Ovary (tissue), 9 donors: ENCODE data around the gene MYO9B. TPM values are rescaled to one million over a fixed set of nuclear protein-coding genes. Genes with fewer than 3 reads are reported as not detected.

ENCODE experiments used
- DNase-seq, 5 donors: peaks; one replicate each; pipeline ENCODE4 v3.0.0-alpha.2; 2019 to 2020
- H3K27ac ChIP-seq, 2 donors: fragments of 200-600 bp; one replicate each; pipeline versions ENCODE4 v1.5.1 to v1.8.0; 2019 to 2022
- H3K27me3 ChIP-seq: fragments of 200-600 bp; one replicate; pipeline ENCODE4 v1.8.0; 2022
- H3K36me3 ChIP-seq: fragments of 200-600 bp; sonication (generic); one replicate; pipeline ENCODE4 v1.5.1; 2019
- H3K4me1 ChIP-seq: one replicate; pipeline ENCODE4 v1.8.1; 2013; ENCODE audit warnings: mild to moderate bottlenecking, moderate library complexity; ENCODE audit not compliant: insufficient read depth
- H3K4me3 ChIP-seq: fragments of 200-600 bp; sonication (generic); one replicate; pipeline ENCODE4 v1.5.1; 2017
- H3K9me3 ChIP-seq, 2 donors: fragments of 200-600 bp in 1 of 2; sonication (generic) in 1 of 2; one replicate each; pipeline versions ENCODE4 v1.5.1 to v1.8.1; 2013 to 2019; ENCODE audit warnings: mild to moderate bottlenecking in 1 of 2, moderate library complexity in 1 of 2
- CTCF ChIP-seq, 3 donors: fragments of 450-650 bp in 2 of 3; fragments of 200-600 bp in 1 of 3; IDR thresholded peaks; one replicate each; pipeline versions ENCODE4 v1.5.1 to v1.8.0; 2016 to 2022; ENCODE audit warnings: antibody characterized with exemption in 3 of 3, mild to moderate bottlenecking in 1 of 3
- EP300 ChIP-seq: sonication (generic); formaldehyde crosslinking; IDR thresholded peaks from one replicate; pipeline ENCODE4 v1.6.1; 2017; ENCODE audit warnings: antibody characterized with exemption
- POLR2A ChIP-seq: fragments of 450-650 bp; IDR thresholded peaks from one replicate; pipeline ENCODE4 v1.6.1; 2017; ENCODE audit warnings: antibody characterized with exemption, mild to moderate bottlenecking, moderate library complexity
- WGBS, 3 donors: extraction: QIAGEN DNeasy Blood & Tissue Kit in 1 of 3; methylation state at CpG; one replicate each; pipeline versions ENCODE4 v1.1.5 to v1.1.7; 2013 to 2017; 5-methylcytosine and 5-hydroxymethylcytosine counted together
- intact Hi-C, 4 donors: fragments of 100-400 bp; cut with DNase I; formaldehyde crosslinking; loops; one replicate each; pipeline versions ENCODE4 v1.11.0 to v1.15.1; 2022 to 2023
- polyA plus RNA-seq, 2 donors: library from polyadenylated mRNA; stranded (reverse); fragments of 200-250 nt in 1 of 2; fragments of 350-450 nt in 1 of 2; fragmentation: Illumina TruSeq in 1 of 2; extraction: RNeasy Lipid Tissue Mini Kit (QIAGEN cat#74804) in 1 of 2; gene quantifications; one replicate each; pipeline ENCODE4 v1.2.3, GENCODE V29; 2013 to 2014
- total RNA-seq, 7 donors: library from RNA; depleted of rRNA in 2 of 7; stranded (reverse); fragments of >200 nt in 2 of 7; fragmentation: NEBNext Ultra II Directional in 3 of 7; extraction: Animal tissue kit (Norgen Biotek cat#: 25700) in 3 of 7; gene quantifications; one replicate each; pipeline versions ENCODE4 v1.1.0 to v1.2.4, GENCODE V29; 2016 to 2023
- donor health status: DM: no; HTN: no; CAD: no; lungs with moderate emphysema.
- donor health status: DM: no; HTN: no; CAD: no.
- donor health status: Bipolar disorder and iron deficiency.
- donor health status: DM: yes; HTN: yes; CAD: no.
- donor health status: DM: no; HTN: no; CAD: no.
- donor health status: DM: yes; HTN: yes; CAD: no.

MYO9B gene
- total and polyA plus RNA-seq, 9 donors = 17.9 to 56.3 (median 34.1) TPM

- no peaks in the 10 kb centered on the region for H3K36me3 ChIP-seq
- H3K4me3 ChIP-seq = no peak overlapping the region
- no peak for DNase-seq
- no peak overlapping the region for H3K27ac ChIP-seq
- no peak for TF ChIP-seq CTCF (IDR thresholded peaks at IDR 0.05)
- no peak for TF ChIP-seq EP300
- TF ChIP-seq POLR2A = no peak
- H3K27me3 ChIP-seq = no peaks in the 10 kb centered on the region
- intact Hi-C loops = loop anchor here in 2 of 4 donors (10.0 kb wide), 2 partner anchors 64 to 214 kb away; partner anchors contain the start of gene ANKLE1 (in 2 of the 2)
- no peaks in the 10 kb centered on the region for H3K9me3 ChIP-seq
- peaks cover 7% of the 10 kb centered on the region for H3K4me1 ChIP-seq
- 91 to 92% (median 92%) methylated on average over 7 of the region's 7 CpGs for WGBS, 3 donors
Observed at GRCh38 chr19:17070912-17071311, 4.7 kb upstream of the MYO9B start.

- H3K27ac ChIP-seq = no peak overlapping the region
- no peaks in the 10 kb centered on the region for H3K36me3 ChIP-seq
- H3K4me1 ChIP-seq = peaks cover 9% of the 10 kb centered on the region
- WGBS, 3 donors = 38 to 47% (median 38%) methylated on average over 18 of the region's 18 CpGs
- no peaks in the 10 kb centered on the region for H3K9me3 ChIP-seq
- H3K27me3 ChIP-seq = no peaks in the 10 kb centered on the region
- no peak for DNase-seq
- H3K4me3 ChIP-seq = peak overlapping the region; percentile 57
- TF ChIP-seq EP300 (no peak), CTCF (IDR thresholded peaks at IDR 0.05) (no peak), POLR2A (no peak)
- intact Hi-C loops = loop anchor here in 2 of 4 donors (10.0 kb wide), 2 partner anchors 61 to 211 kb away; partner anchors contain the start of gene ANKLE1 (in 2 of the 2)
Observed at GRCh38 chr19:17073869-17074633, 1.5 kb upstream of the MYO9B start.

GRCh38 chr19:17074634-17075034, 943 bp upstream of the MYO9B start:
- no peaks in the 10 kb centered on the region for H3K36me3 ChIP-seq
- no peak for DNase-seq
- WGBS, 3 donors = 8 to 13% (median 10%) methylated on average over 11 of the region's 11 CpGs
- intact Hi-C loops = loop anchor here in 2 of 4 donors (10.0 kb wide), 2 partner anchors 60 to 210 kb away; partner anchors contain the start of gene ANKLE1 (in 2 of the 2)
- no peaks in the 10 kb centered on the region for H3K27me3 ChIP-seq
- H3K4me1 ChIP-seq = peaks cover 9% of the 10 kb centered on the region
- TF ChIP-seq CTCF (IDR thresholded peaks at IDR 0.05) (no peak), POLR2A (no peak)
- peak overlapping the region; percentile 57 for H3K4me3 ChIP-seq
- no peak overlapping the region for H3K27ac ChIP-seq
- no peaks in the 10 kb centered on the region for H3K9me3 ChIP-seq

GRCh38 chr19:17075864-17076542, 426 bp downstream of the MYO9B start:
- WGBS, 3 donors = 0 to 1% (median 0%) methylated on average over 40 to 43 of the region's 43 CpGs

More at GRCh38 chr19:17075864-17076542, 426 bp downstream of the MYO9B start:
- TF ChIP-seq EP300 (no peak), POLR2A (no peak), CTCF (IDR thresholded peaks at IDR 0.05) (no peak)
- Histone ChIP-seq H3K9me3 (no peaks in the 10 kb centered on the region), H3K4me3 (peak overlapping the region; percentile 57), H3K27me3 (no peaks in the 10 kb centered on the region), H3K36me3 (no peaks in the 10 kb centered on the region), H3K27ac (peak overlapping the region in 1 of 2 donors; percentile 19), H3K4me1 (peaks cover 9% of the 10 kb centered on the region)
- intact Hi-C loops = loop anchor here in 2 of 4 donors (10.0 kb wide), 2 partner anchors 59 to 209 kb away; partner anchors contain the start of gene ANKLE1 (in 2 of the 2)
- peak in 2 of 5 donors; percentile 44 to 48 for DNase-seq
